K562 (cell line): Measurements from ENCODE around the gene FAM222A. TPM values are rescaled to one million over a fixed set of nuclear protein-coding genes. Genes with fewer than 3 reads are reported as not detected.

Source experiments
- BCLAF1 ChIP-seq, 2 experiments: fragments of 450-650 bp in 1 of 2; IDR thresholded peaks; 2 replicates each; pipeline ENCODE4 v1.6.1; 2011 to 2017; ENCODE audit warnings: low read depth in 2 of 2, antibody characterized with exemption in 1 of 2, borderline replicate concordance in 1 of 2, low read length in 1 of 2, mild to moderate bottlenecking in 1 of 2, mixed read lengths in 1 of 2; ENCODE audit not compliant: control insufficient read depth in 1 of 2
- CLOCK ChIP-seq: fragments of 250-450 bp; sonication (Bioruptor Pico); IDR thresholded peaks from 2 replicates; pipeline ENCODE4 v1.4.0; 2020; ENCODE audit warnings: mild to moderate bottlenecking, moderate library complexity, borderline replicate concordance
- CREBBP ChIP-seq: IDR thresholded peaks from one replicate; pipeline ENCODE4 v1.6.1; 2012; ENCODE audit warnings: low read depth, mild to moderate bottlenecking, control low read depth, inconsistent platforms, low read length
- GTF3C2 ChIP-seq: IDR thresholded peaks from 3 replicates; pipeline ENCODE4 v1.6.1; 2011; ENCODE audit warnings: borderline replicate concordance, mild to moderate bottlenecking, moderate library complexity; ENCODE audit not compliant: insufficient read length; ENCODE audit errors: extremely low read depth
- MED1 ChIP-seq: sonication (generic); formaldehyde crosslinking; IDR thresholded peaks from 2 replicates; pipeline ENCODE4 v1.8.1; 2023; ENCODE audit warnings: missing genetic modification reagents, borderline replicate concordance
- MEIS2 ChIP-seq: fragments of 450-650 bp; IDR thresholded peaks from 2 replicates; pipeline ENCODE4 v1.6.1; 2014; ENCODE audit warnings: mild to moderate bottlenecking; ENCODE audit not compliant: partially characterized antibody
- NR0B1 ChIP-seq: fragments of 450-650 bp; IDR thresholded peaks from one replicate; pipeline ENCODE4 v1.6.1; 2018; ENCODE audit warnings: mild to moderate bottlenecking, moderate library complexity; ENCODE audit not compliant: partially characterized antibody
- NR2C1 ChIP-seq, 2 experiments: fragments of 450-650 bp; IDR thresholded peaks; 2 replicates each; pipeline ENCODE4 v1.6.1; 2017; ENCODE audit warnings: mild to moderate bottlenecking in 2 of 2, antibody characterized with exemption in 1 of 2, inconsistent platforms in 1 of 2, missing compliant biosample characterization in 1 of 2, missing genetic modification characterization in 1 of 2
- NR3C1 ChIP-seq: sonication (generic); formaldehyde crosslinking; IDR thresholded peaks from 2 replicates; pipeline ENCODE4 v1.8.1; 2022; ENCODE audit warnings: missing genetic modification reagents
- PRMT5 ChIP-seq: sonication (generic); formaldehyde crosslinking; IDR thresholded peaks from 2 replicates; pipeline ENCODE4 v1.5.0; 2020; ENCODE audit warnings: missing genetic modification reagents
- SPI1 ChIP-seq: IDR thresholded peaks from 2 replicates; pipeline ENCODE4 v1.6.1; 2011; ENCODE audit warnings: low read depth, low read length, control low read depth, borderline replicate concordance
- TAF1 ChIP-seq: IDR thresholded peaks from 2 replicates; pipeline ENCODE4 v1.6.1; 2011; ENCODE audit warnings: mild to moderate bottlenecking, low read length, moderate library complexity; ENCODE audit not compliant: insufficient read depth, control insufficient read depth, severe bottlenecking; ENCODE audit errors: extremely low read depth
- TARDBP ChIP-seq: fragments of 450-650 bp; IDR thresholded peaks from 2 replicates; pipeline ENCODE4 v1.6.1; 2016
- TGIF2 ChIP-seq: sonication (generic); formaldehyde crosslinking; IDR thresholded peaks from 2 replicates; pipeline ENCODE4 v1.8.1; 2022; ENCODE audit warnings: mild to moderate bottlenecking, missing genetic modification reagents, moderate library complexity
- ZC3H4 ChIP-seq: sonication (generic); formaldehyde crosslinking; IDR thresholded peaks from 2 replicates; pipeline ENCODE4 v1.9.0; 2021; ENCODE audit warnings: missing genetic modification reagents, borderline replicate concordance
- polyA plus RNA-seq, 8 experiments: library from polyadenylated mRNA; depleted of rRNA in 4 of 8; stranded (reverse) in 5 of 8; unstranded in 3 of 8; fragments of >200 nt; fragmentation: Nextera tagmentation in 2 of 8; fragmentation: Illumina TruSeq in 1 of 8; extraction: Ambion mirVana in 2 of 8; extraction: Trizol in 1 of 8; gene quantifications; 2 replicates each; pipeline versions ENCODE4 v1.2.1 to v1.2.3, GENCODE V29; 2011 to 2014; ENCODE audit warnings: inconsistent platforms in 1 of 8, missing spikeins in 1 of 8
- total RNA-seq, 7 experiments: library from RNA; depleted of rRNA in 6 of 7; stranded (reverse); fragments of >200 nt in 6 of 7; fragmentation: Illumina TruSeq in 2 of 7; extraction: Trizol in 2 of 7; gene quantifications; 2 replicates each; pipeline versions ENCODE4 v1.2.1 to v1.2.3, GENCODE V29; 2011 to 2021; ENCODE audit warnings: low replicate concordance in 1 of 7

The FAM222A gene
- total and polyA plus RNA-seq, 9 of the 15 experiments (the other 6 are each of a cell fraction or from before 2014, with no cell fraction given), result 0.03 to 0.36 (median 0.12) TPM; not detected in 1

GRCh38 chr12:109713187-109714070, at the start of gene FAM222A (continued):
- TF ChIP-seq NR0B1 (no peak), NR2C1 (IDR thresholded peaks at IDR 0.05) (no peak), NR2C1 (tag; IDR thresholded peaks at IDR 0.05) (peak; percentile 68; the same call in 1 of the 2 replicates), SPI1 (no peak), TARDBP (no peak), TAF1 (peak; percentile 88), ZC3H4 (CRISPR knock-in tag) (no peak), MEIS2 (no peak), CREBBP (no peak), PRMT5 (no peak), MED1 (CRISPR knock-in tag) (no peak), GTF3C2 (no peak), TGIF2 (CRISPR knock-in tag) (no peak; the same call in 1 of the 2 replicates), BCLAF1 (IDR thresholded peaks at IDR 0.05; ENCODE audit: borderline replicate concordance in 1 of 2, control insufficient read depth in 1 of 2, low read depth in 2 of 2, low read length in 1 of 2) (0 out of 4 replicates have a peak, but pooled peaks of 1 of the 2 experiments have one; percentile 43), NR3C1 (no peak), CLOCK (CRISPR knock-in tag) (no peak)
